H1 (cell line): Measurements from ENCODE around the gene MTMR10. TPM values are rescaled to one million over a fixed set of nuclear protein-coding genes. Genes with fewer than 3 reads are reported as not detected.

Source experiments
- CTCF ChIA-PET: fragments of 300-600 bp; sonication (Branson Sonifier 250); formaldehyde crosslinking; loops from one replicate; lab custom pipeline; 2021; ENCODE audit not compliant: partially characterized antibody; lab: Charles Lee
- POLR2A ChIA-PET: fragments of 300-600 bp; sonication (Branson Sonifier 250); formaldehyde crosslinking; loops from one replicate; lab custom pipeline; 2021; ENCODE audit warnings: inconsistent platforms; ENCODE audit not compliant: partially characterized antibody; lab: Charles Lee
- DNase-seq, 2 experiments: peaks; one replicate each; pipeline versions ENCODE4 v3.0.0 to v3.0.0-alpha.2; 2010 to 2022; ENCODE audit warnings: low spot score in 2 of 2, low read depth in 1 of 2, mixed read lengths in 1 of 2
- FAIRE-seq: peaks from 2 replicates; lab custom pipeline; 2011; peaks lifted over from hg19 to GRCh38; lab: Jason Lieb, UNC
- H2AFZ ChIP-seq: 2 replicates; pipeline ENCODE4 v1.8.1; 2012; ENCODE audit warnings: low read length, inconsistent platforms
- H2AK5ac ChIP-seq: 2 replicates; pipeline ENCODE4 v1.6.1; 2013; ENCODE audit warnings: low read depth, low read length
- H2BK120ac ChIP-seq: replicated peaks from 2 replicates; pipeline ENCODE3; 2013; ENCODE audit warnings: low read depth, low read length, inconsistent platforms
- H2BK12ac ChIP-seq: 2 replicates; pipeline ENCODE4 v1.6.1; 2013; ENCODE audit warnings: low read depth, low read length
- H2BK15ac ChIP-seq: 2 replicates; pipeline ENCODE4 v1.6.1; 2013; ENCODE audit warnings: low read length
- H2BK20ac ChIP-seq: 2 replicates; pipeline ENCODE4 v1.6.1; 2013; ENCODE audit warnings: low read length
- H2BK5ac ChIP-seq: 2 replicates; pipeline ENCODE4 v1.6.1; 2013; ENCODE audit warnings: low read depth, low read length
- H3K14ac ChIP-seq: 2 replicates; pipeline ENCODE4 v1.6.1; 2013; ENCODE audit warnings: inconsistent platforms; ENCODE audit not compliant: insufficient read length
- H3K18ac ChIP-seq: 2 replicates; pipeline ENCODE4 v1.6.1; 2013; ENCODE audit warnings: low read length; ENCODE audit errors: extremely low read depth
- H3K23ac ChIP-seq: 2 replicates; pipeline ENCODE4 v1.6.1; 2013; ENCODE audit warnings: inconsistent platforms; ENCODE audit not compliant: insufficient read length
- H3K23me2 ChIP-seq: 2 replicates; pipeline ENCODE4 v1.6.1; 2013; ENCODE audit warnings: low read depth, low read length
- H3K27ac ChIP-seq: 2 replicates; pipeline ENCODE4 v1.6.1; 2011; ENCODE audit warnings: low read depth, low read length, inconsistent platforms
- H3K27me3 ChIP-seq, 4 experiments: replicated peaks in 1 of 4; 1 replicate in 1 of 4; 2 replicates in 3 of 4; pipeline versions ENCODE4 v1.6.1 to v1.8.1; 2011 to 2013; ENCODE audit warnings: low read length in 3 of 4, mild to moderate bottlenecking in 3 of 4, inconsistent platforms in 2 of 4, mixed read lengths in 2 of 4, moderate library complexity in 1 of 4; ENCODE audit not compliant: control insufficient read depth in 3 of 4, insufficient read depth in 3 of 4; ENCODE audit errors: extremely low read depth in 1 of 4
- H3K36me3 ChIP-seq, 4 experiments: 2 replicates each; pipeline versions ENCODE4 v1.6.1 to v1.8.1; 2011 to 2013; ENCODE audit warnings: mild to moderate bottlenecking in 4 of 4, low read length in 3 of 4, moderate library complexity in 2 of 4, control low read depth in 1 of 4, inconsistent platforms in 1 of 4; ENCODE audit not compliant: insufficient read depth in 4 of 4, control insufficient read depth in 2 of 4
- H3K4ac ChIP-seq: replicated peaks from 2 replicates; pipeline ENCODE3; 2013; ENCODE audit warnings: low read length, low read depth, mixed read lengths, inconsistent platforms; ENCODE audit not compliant: insufficient read length
- H3K4me1 ChIP-seq, 4 experiments: replicated peaks in 1 of 4; 1 replicate in 1 of 4; 2 replicates in 3 of 4; pipeline versions ENCODE4 v1.6.1 to v1.8.1; 2011 to 2013; ENCODE audit warnings: low read length in 3 of 4, inconsistent platforms in 2 of 4, mixed read lengths in 1 of 4; ENCODE audit not compliant: insufficient read depth in 4 of 4, control insufficient read depth in 3 of 4
- H3K4me2 ChIP-seq, 2 experiments: 2 replicates each; pipeline versions ENCODE4 v1.6.1 to v1.8.1; 2011 to 2013; ENCODE audit warnings: low read depth in 2 of 2, low read length in 2 of 2, control low read depth in 1 of 2, inconsistent platforms in 1 of 2, mild to moderate bottlenecking in 1 of 2; ENCODE audit not compliant: insufficient read depth in 1 of 2
- H3K4me3 ChIP-seq, 4 experiments: fragments of 200-600, 300-600 bp in 1 of 4; sonication (generic), shearing (Covaris generic), sonication (Bioruptor Twin) in 1 of 4; 2 replicates each; pipeline versions ENCODE4 v1.5.1 to v1.8.1; 2011 to 2016; ENCODE audit warnings: low read length in 4 of 4, low read depth in 3 of 4, control low read depth in 2 of 4, inconsistent platforms in 2 of 4, mild to moderate bottlenecking in 2 of 4, mixed read lengths in 1 of 4, moderate library complexity in 1 of 4; ENCODE audit not compliant: insufficient read depth in 2 of 4; ENCODE audit errors: extremely low read depth in 1 of 4
- H3K56ac ChIP-seq: replicated peaks from 2 replicates; pipeline ENCODE3; 2013; ENCODE audit warnings: low read depth, mild to moderate bottlenecking, mixed read lengths, low read length, inconsistent platforms; ENCODE audit not compliant: insufficient read length
- H3K79me1 ChIP-seq: 2 replicates; pipeline ENCODE4 v1.6.1; 2013; ENCODE audit warnings: low read depth, low read length, control low read depth
- H3K79me2 ChIP-seq, 2 experiments: 2 replicates each; pipeline versions ENCODE4 v1.6.1 to v1.8.1; 2012 to 2013; ENCODE audit warnings: low read length in 2 of 2, mild to moderate bottlenecking in 2 of 2, inconsistent platforms in 1 of 2; ENCODE audit not compliant: insufficient read depth in 2 of 2, control insufficient read depth in 1 of 2
- H3K9ac ChIP-seq, 4 experiments: replicated peaks in 1 of 4; 1 replicate in 1 of 4; 2 replicates in 3 of 4; pipeline versions ENCODE4 v1.6.1 to v1.8.1; 2011 to 2013; ENCODE audit warnings: low read depth in 3 of 4, low read length in 3 of 4, control low read depth in 2 of 4, mild to moderate bottlenecking in 2 of 4, moderate library complexity in 2 of 4, inconsistent platforms in 1 of 4; ENCODE audit errors: extremely low read depth in 1 of 4
- H3K9me3 ChIP-seq, 2 experiments: 2 replicates each; pipeline versions ENCODE4 v1.6.1 to v1.8.1; 2012 to 2013; ENCODE audit warnings: mild to moderate bottlenecking in 2 of 2, moderate library complexity in 2 of 2, control low read depth in 1 of 2, inconsistent platforms in 1 of 2, low read depth in 1 of 2, low read length in 1 of 2, mixed read lengths in 1 of 2; ENCODE audit not compliant: insufficient read depth in 2 of 2
- H4K20me1 ChIP-seq, 2 experiments: replicated peaks in 1 of 2; 2 replicates each; pipeline versions ENCODE3 to v1.8.1; 2011 to 2013; ENCODE audit warnings: inconsistent platforms in 2 of 2, low read length in 2 of 2, mild to moderate bottlenecking in 1 of 2; ENCODE audit not compliant: insufficient read depth in 2 of 2, control insufficient read depth in 1 of 2
- H4K5ac ChIP-seq: 2 replicates; pipeline ENCODE4 v1.6.1; 2013; ENCODE audit warnings: low read length, low read depth, mixed read lengths, inconsistent platforms; ENCODE audit not compliant: insufficient read length
- H4K8ac ChIP-seq: 2 replicates; pipeline ENCODE4 v1.8.0; 2013; ENCODE audit warnings: mild to moderate bottlenecking, moderate library complexity, low read length, inconsistent platforms; ENCODE audit not compliant: insufficient read depth; ENCODE audit errors: extremely low read depth
- H4K91ac ChIP-seq: replicated peaks from 2 replicates; pipeline ENCODE3; 2013; ENCODE audit warnings: low read length, mixed read lengths, inconsistent platforms; ENCODE audit not compliant: insufficient read length
- BACH1 ChIP-seq: IDR thresholded peaks from 2 replicates; pipeline ENCODE4 v1.6.1; 2012; ENCODE audit warnings: low read length, improper control_type of control experiment
- HDAC2 ChIP-seq, 2 experiments: fragments of 300-600 bp in 1 of 2; sonication (generic) in 1 of 2; IDR thresholded peaks; 2 replicates each; pipeline ENCODE4 v1.6.1; 2011 to 2012; ENCODE audit warnings: low read depth in 2 of 2, low read length in 2 of 2, mild to moderate bottlenecking in 2 of 2, moderate library complexity in 2 of 2, borderline replicate concordance in 1 of 2, inconsistent platforms in 1 of 2
- TAF7 ChIP-seq: optimal IDR thresholded peaks from 2 replicates; pipeline ENCODE3; 2011; ENCODE audit warnings: low read depth, mild to moderate bottlenecking, inconsistent platforms, low read length, moderate library complexity, borderline replicate concordance
- YY1 ChIP-seq: IDR thresholded peaks from 2 replicates; pipeline ENCODE4 v1.6.1; 2011; ENCODE audit warnings: low read depth, mild to moderate bottlenecking, low read length
- whole genome bisulfite sequencing, 2 experiments: shearing (Covaris generic) in 1 of 2; methylation state at CpG; one replicate each; pipeline versions ENCODE4 v1.1.6 to v1.1.7; 2013 to 2015; ENCODE audit warnings: low lambda C conversion rate in 2 of 2, mixed read lengths in 2 of 2, inconsistent platforms in 1 of 2, low coverage in 1 of 2, missing lambda C conversion rate in 1 of 2; ENCODE audit not compliant: insufficient replicate concordance in 2 of 2, insufficient coverage in 1 of 2, insufficient read length in 1 of 2; ENCODE audit errors: extremely low coverage in 1 of 2, missing lambda C conversion rate in 1 of 2; 5-methylcytosine and 5-hydroxymethylcytosine counted together
- polyA plus RNA-seq, 7 experiments: library from polyadenylated mRNA; depleted of rRNA in 3 of 7; stranded (reverse) in 5 of 7; unstranded in 2 of 7; fragments of >200 nt in 5 of 7; fragments of 200-250 nt in 2 of 7; gene quantifications; 1 replicate in 5 of 7; 2 replicates in 1 of 7; 4 replicates in 1 of 7; pipeline versions ENCODE4 v1.2.1 to v1.2.3, GENCODE V29; 2011 to 2013; ENCODE audit warnings: missing spikeins in 2 of 7, mixed read lengths in 2 of 7
- total RNA-seq: library from RNA; stranded (reverse); fragmentation: NEBNext Ultra II Directional; extraction: Animal tissue kit (Norgen Biotek cat#: 25700); gene quantifications from 2 replicates; pipeline ENCODE4 v1.2.1, GENCODE V29; 2021
- TF ChIP-seq, protein P1 (sequence below): IDR thresholded peaks from 2 replicates; pipeline ENCODE4 v1.6.1; 2012; ENCODE audit warnings: low read length, inconsistent platforms

The MTMR10 gene
- total and polyA plus RNA-seq, 2 of the 8 experiments (the other 6 are each of a cell fraction or from before 2014, with no cell fraction given): 3.8 to 13.1 TPM

DNA sequence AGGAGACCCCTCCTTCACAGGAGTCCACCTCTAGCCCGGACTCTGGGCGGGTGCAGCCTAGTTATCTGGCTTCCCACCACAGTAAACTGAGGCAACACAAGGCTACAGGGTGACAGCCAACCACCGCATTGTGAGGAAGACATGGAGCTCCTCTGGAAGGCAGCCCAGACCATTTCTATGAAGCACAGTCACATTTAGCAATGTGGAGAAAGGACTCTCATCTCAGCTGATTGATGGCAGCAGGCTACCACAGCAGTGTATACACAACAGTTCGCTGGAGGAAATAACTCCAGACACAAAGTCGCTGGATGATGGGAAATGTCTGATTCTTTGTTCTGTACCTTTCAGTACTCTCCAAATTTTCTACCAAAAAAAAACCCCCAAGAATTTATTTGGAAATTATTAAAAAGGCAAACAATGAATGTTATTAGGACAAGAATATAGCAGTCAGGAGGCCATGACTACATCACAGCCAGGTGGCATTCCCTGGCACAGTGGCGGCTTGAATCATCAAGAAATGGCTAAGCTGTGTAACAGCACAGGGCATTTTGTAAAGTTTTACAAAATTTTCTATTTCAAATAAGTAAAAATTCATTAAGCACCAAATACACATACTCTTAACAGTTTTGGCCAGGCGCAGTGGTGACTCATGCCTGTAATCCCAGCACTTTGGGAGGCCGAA, 47.6 kb downstream of the MTMR10 start:
- no peak overlapping the region for H2BK120ac ChIP-seq
- H3K27ac ChIP-seq: no peak overlapping the region
- H3K27me3 ChIP-seq: no peaks in the 10 kb centered on the region
- CTCF ChIA-PET: interaction anchor here (0.6 to 7.1 kb wide), 2 partner anchors 141 to 185 kb away, joined by 4 to 40 read pairs; no protein-coding TSS in a partner anchor
- H3K4me1 ChIP-seq: peaks cover 0 to 3% (median 0%) of the 10 kb centered on the region in 4 experiments; a peak in 1 of 7 replicates
- H4K8ac ChIP-seq: no peak overlapping the region
- POLR2A ChIA-PET: interaction anchor here (1.2 to 1.5 kb wide), 2 partner anchors 10 to 36 kb away, joined by 3 read pairs; no protein-coding TSS in a partner anchor
- FAIRE-seq (no peak), DNase-seq (no peak)
- no peak overlapping the region for H3K23ac ChIP-seq
- no peak overlapping the region for H3K56ac ChIP-seq
- no peak overlapping the region for H2BK12ac ChIP-seq
- no peak overlapping the region for H3K4ac ChIP-seq
- H2AK5ac ChIP-seq: no peak overlapping the region
- peaks cover 13 to 71% (median 32%) of the 10 kb centered on the region in 4 experiments for H3K36me3 ChIP-seq
- H3K18ac ChIP-seq: no peak overlapping the region
- no peaks in the 10 kb centered on the region for H3K79me2 ChIP-seq
- H4K5ac ChIP-seq: no peak overlapping the region
- no peak overlapping the region for H3K9ac ChIP-seq
- no peak overlapping the region for H3K14ac ChIP-seq
- no peaks in the 10 kb centered on the region for H3K79me1 ChIP-seq
- H3K9me3 ChIP-seq: no peaks in the 10 kb centered on the region
- H4K91ac ChIP-seq: no peak overlapping the region
- no peaks in the 10 kb centered on the region for H3K23me2 ChIP-seq
- peaks cover under 1 to 1% of the 10 kb centered on the region in 2 experiments for H4K20me1 ChIP-seq
- no peak overlapping the region for H2BK5ac ChIP-seq
- H3K4me3 ChIP-seq: no peak overlapping the region
- no peak overlapping the region for H2AFZ ChIP-seq
- no peak overlapping the region for H2BK20ac ChIP-seq
- H3K4me2 ChIP-seq: no peak overlapping the region
- H2BK15ac ChIP-seq: no peak overlapping the region
- 91% methylated on average over 8 of the region's 8 CpGs; no CpG with 5 or more reads in 1 of the 2 experiments for WGBS, 2 experiments
- TF ChIP-seq TAF7 (no peak), HDAC2 (IDR thresholded peaks at IDR 0.05; ENCODE audit: borderline replicate concordance in 1 of 2, low read depth in 2 of 2, low read length in 2 of 2) (no peak), YY1 (no peak), BACH1 (no peak)
- TF ChIP-seq, protein P1, sequence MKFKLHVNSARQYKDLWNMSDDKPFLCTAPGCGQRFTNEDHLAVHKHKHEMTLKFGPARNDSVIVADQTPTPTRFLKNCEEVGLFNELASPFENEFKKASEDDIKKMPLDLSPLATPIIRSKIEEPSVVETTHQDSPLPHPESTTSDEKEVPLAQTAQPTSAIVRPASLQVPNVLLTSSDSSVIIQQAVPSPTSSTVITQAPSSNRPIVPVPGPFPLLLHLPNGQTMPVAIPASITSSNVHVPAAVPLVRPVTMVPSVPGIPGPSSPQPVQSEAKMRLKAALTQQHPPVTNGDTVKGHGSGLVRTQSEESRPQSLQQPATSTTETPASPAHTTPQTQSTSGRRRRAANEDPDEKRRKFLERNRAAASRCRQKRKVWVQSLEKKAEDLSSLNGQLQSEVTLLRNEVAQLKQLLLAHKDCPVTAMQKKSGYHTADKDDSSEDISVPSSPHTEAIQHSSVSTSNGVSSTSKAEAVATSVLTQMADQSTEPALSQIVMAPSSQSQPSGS: no peak
